ENCODE results near the gene SIRPA. TPM values are rescaled to one million over a fixed set of nuclear protein-coding genes. Genes with fewer than 3 reads are reported as not detected.
A peak's percentile ranks its signal among the peaks of the same experiment; 100 is the strongest.

The SIRPA gene
- total RNA-seq, 1 experiment from 2014 or later = 6.0 TPM

DNA sequence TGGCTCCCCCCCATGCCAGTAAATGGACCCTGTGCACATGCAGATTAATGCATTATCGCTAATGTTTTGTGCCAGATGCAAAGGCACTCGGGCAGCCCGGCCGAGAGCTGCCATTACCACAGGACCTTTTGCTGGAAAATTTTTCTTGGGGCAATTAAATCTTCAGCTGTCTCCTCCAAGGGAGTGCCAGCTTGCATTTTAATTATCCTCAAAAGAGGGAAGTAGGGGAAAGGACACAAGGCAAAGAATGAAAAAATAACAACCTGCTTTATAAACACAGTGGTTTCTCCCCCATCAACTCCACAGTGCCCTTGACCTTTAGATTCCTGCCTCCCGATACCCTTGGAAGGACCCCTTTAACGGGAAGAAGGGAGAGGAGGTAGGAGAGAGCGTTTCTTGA lies 50.5 kb downstream of the SIRPA start:
- Histone ChIP-seq H3K4me1 (ENCODE audit: insufficient read depth, low read length) (no peaks in the 10 kb centered on the region), H2BK120ac (ENCODE audit: low read depth, low read length, poor library complexity, severe bottlenecking) (no peak overlapping the region), H3K23ac (ENCODE audit: insufficient read length, low read depth, low read length) (no peak overlapping the region), H4K20me1 (ENCODE audit: control insufficient read depth, insufficient read depth, insufficient read length) (no peaks in the 10 kb centered on the region), H3K27ac (ENCODE audit: insufficient read length, low read depth, low read length) (no peak overlapping the region), H3K56ac (ENCODE audit: insufficient read length, low read depth, low read length) (no peak overlapping the region), H3T11ph (ENCODE audit: low read length) (no peak overlapping the region), H2AK5ac (ENCODE audit: insufficient read length, low read length) (no peak overlapping the region), H2AFZ (ENCODE audit: low read length) (no peak overlapping the region), H3K4ac (ENCODE audit: low read depth, low read length) (no peak overlapping the region), H3K23me2 (ENCODE audit: insufficient read length, low read depth, low read length, poor library complexity, severe bottlenecking) (peaks cover 9% of the 10 kb centered on the region), H4K8ac (replicated peaks; ENCODE audit: insufficient read length, low read depth, low read length) (no peak overlapping the region), H3K79me1 (ENCODE audit: insufficient read depth, low read depth, low read length, poor library complexity, severe bottlenecking) (no peaks in the 10 kb centered on the region), H3K4me2 (ENCODE audit: insufficient read depth, insufficient read length, low read length) (no peak overlapping the region), H2BK12ac (ENCODE audit: insufficient read length, low read depth, low read length) (no peak overlapping the region), H2BK5ac (ENCODE audit: insufficient read length, low read length) (no peak overlapping the region), H3K14ac (ENCODE audit: insufficient read depth, low read length) (no peak overlapping the region), H4K91ac (ENCODE audit: insufficient read length, low read depth, low read length) (no peak overlapping the region), H3K27me3 (ENCODE audit: insufficient read depth, low read length) (no peaks in the 10 kb centered on the region; the same call in 1 of the 2 replicates), H3K9me3 (ENCODE audit: control insufficient read depth, low read depth, low read length) (no peaks in the 10 kb centered on the region), H3K18ac (ENCODE audit: insufficient read length, low read depth, low read length) (no peak overlapping the region), H3K9ac (ENCODE audit: extremely low read depth, insufficient read length, low read length) (no peak overlapping the region), H3K79me2 (ENCODE audit: insufficient read depth, low read length) (no peaks in the 10 kb centered on the region), H2BK15ac (ENCODE audit: low read depth, low read length) (no peak overlapping the region), H4K5ac (ENCODE audit: insufficient read length, low read depth, low read length) (no peak overlapping the region), H2BK20ac (ENCODE audit: low read depth, low read length, poor library complexity, severe bottlenecking) (no peak overlapping the region)
- Mint-ChIP-seq H3K27ac (peak overlapping the region in 1 of 3 experiments; percentile 35; a peak in 1 of 7 replicates), H3K4me1 (peaks cover 37 to 52% of the 10 kb centered on the region in 2 experiments), H3K36me3 (ENCODE audit: insufficient read depth in 1 of 3, low read depth in 3 of 3) (no peaks in the 10 kb centered on the region), H3K4me3 (no peak overlapping the region), H3K9me3 (no peaks in the 10 kb centered on the region; a peak in 2 of 5 replicates), H3K27me3 (ENCODE audit: low read depth) (peaks cover 62% of the 10 kb centered on the region)
- TF ChIP-seq, protein P1, sequence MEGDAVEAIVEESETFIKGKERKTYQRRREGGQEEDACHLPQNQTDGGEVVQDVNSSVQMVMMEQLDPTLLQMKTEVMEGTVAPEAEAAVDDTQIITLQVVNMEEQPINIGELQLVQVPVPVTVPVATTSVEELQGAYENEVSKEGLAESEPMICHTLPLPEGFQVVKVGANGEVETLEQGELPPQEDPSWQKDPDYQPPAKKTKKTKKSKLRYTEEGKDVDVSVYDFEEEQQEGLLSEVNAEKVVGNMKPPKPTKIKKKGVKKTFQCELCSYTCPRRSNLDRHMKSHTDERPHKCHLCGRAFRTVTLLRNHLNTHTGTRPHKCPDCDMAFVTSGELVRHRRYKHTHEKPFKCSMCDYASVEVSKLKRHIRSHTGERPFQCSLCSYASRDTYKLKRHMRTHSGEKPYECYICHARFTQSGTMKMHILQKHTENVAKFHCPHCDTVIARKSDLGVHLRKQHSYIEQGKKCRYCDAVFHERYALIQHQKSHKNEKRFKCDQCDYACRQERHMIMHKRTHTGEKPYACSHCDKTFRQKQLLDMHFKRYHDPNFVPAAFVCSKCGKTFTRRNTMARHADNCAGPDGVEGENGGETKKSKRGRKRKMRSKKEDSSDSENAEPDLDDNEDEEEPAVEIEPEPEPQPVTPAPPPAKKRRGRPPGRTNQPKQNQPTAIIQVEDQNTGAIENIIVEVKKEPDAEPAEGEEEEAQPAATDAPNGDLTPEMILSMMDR (conservative IDR thresholded peaks at IDR 0.05) = no peak
- no CpG with 5 or more reads among the region's 7 CpGs for WGBS (ENCODE audit: extremely low coverage, insufficient read length, low lambda C conversion rate)
- DNase-seq = no peak

Data from H9 (cell line).